ENCODE results near the gene HPGDS.
"Not testable (repeated sequence)": the region's sequence is repeated elsewhere in the genome, so short reads cannot be mapped to it uniquely, and the experiment has no call there.

HPGDS gene

GRCh38 chr4:94342694-94343093 lies at the start of gene HPGDS:
Gene HPGDS, minus strand, starts transcription at chr4:94342836. Its CDS starts 8,207 bp downstream, at chr4:94334629.
- no peak for DNase-seq

DNA sequence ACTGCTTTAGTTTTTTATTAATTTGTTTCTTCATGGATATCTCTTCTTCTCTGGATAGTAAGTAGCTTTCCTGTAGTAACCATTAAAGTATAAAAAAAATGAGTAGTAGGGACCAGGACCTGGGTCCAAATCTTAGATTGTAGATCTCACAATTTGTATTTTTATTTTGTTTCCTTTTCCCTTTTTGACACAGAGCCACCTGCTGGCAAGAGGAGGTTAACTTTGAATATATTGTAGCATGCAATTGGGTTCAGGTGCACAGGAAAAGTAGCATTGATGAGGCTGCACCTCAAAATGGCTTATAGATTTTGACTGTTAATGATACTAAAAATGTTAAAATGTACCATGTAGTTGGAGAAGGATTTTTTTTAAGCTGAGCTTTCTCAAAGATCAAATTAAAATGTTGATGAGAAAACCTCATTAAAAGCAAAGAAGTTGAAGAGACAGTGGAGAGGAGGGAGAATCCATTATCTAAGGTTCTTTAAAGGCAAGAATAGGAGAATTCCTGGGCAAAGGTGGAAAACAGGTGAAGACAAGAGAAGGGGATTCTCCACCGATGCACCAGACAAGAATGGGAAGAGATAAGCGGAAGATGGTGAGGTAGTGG lies 48.3 kb upstream of the HPGDS start:
- DNase-seq, result no peak

DNA sequence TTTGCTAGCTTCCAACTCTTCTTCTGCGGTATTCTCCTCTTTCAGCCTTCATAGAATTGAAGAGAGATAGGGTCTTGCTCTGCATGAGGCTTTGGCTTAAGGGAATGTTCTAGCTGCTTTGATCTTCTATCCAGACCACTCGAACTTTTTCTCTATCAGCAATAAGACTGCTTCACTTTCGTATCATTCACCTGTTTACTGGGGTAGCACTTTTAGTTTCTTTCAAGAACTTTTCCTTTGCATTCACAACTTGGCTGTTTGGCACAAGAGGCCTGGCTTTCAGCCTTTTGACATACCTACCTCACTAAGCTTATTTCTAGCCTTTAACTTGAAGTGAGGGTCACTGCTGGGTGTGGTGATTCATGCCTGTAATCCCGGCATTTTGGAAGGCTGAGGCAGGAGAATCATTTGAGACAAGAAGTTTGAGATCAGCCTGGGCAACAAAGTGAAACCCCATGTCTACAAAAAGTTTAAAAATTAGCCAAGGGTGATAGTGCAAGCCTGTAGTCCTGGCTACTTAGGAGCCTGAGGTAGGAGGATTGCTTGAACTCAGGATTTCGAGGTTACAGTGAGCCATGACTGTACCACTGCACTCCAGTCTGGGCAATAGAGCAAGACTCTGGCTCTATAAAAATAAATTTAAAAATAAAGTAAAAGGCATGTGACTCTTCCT lies 47.1 kb upstream of the HPGDS start:
- no peak for DNase-seq

DNA sequence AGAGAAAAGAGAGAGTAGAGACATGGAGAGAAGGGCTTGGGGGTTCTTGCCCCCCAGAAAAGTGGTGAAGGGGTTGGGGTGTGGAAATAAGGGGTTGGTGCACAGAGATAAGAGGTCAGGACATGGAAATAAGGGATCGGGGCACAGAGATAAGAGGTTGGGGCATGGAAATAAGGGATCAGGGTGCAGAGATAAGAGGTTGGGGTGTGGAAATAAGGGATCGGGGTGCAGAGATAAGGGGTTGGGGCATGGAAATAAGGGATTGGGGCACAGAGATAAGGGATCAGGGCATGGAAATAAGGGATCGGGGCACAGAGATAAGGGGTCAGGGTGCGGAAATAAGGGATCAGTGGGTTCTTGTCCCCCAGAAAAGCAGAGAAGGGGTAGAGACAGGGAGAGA lies 45.3 kb upstream of the HPGDS start:
- DNase-seq, result not testable (repeated sequence)

DNA sequence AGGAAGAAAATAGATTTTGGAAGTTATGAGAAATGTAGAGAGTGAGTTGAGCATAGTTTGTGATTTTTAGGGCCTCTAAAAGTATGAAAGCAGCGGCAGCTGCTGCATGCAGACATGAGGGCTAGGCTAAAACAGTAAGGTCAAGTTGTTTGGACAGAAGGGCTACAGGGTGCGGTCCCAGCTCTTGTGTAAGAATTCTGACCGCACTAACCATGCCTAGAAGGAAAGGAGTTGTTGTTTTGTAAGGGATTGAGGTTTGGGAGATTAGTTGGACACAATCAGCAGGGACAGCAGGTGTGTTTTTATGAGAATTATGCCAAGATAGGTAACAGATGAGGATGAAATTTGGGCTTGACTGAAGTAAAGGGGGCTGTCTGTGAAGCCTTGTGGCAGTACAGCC lies 42.8 kb upstream of the HPGDS start:
- not testable (repeated sequence) for DNase-seq

DNA sequence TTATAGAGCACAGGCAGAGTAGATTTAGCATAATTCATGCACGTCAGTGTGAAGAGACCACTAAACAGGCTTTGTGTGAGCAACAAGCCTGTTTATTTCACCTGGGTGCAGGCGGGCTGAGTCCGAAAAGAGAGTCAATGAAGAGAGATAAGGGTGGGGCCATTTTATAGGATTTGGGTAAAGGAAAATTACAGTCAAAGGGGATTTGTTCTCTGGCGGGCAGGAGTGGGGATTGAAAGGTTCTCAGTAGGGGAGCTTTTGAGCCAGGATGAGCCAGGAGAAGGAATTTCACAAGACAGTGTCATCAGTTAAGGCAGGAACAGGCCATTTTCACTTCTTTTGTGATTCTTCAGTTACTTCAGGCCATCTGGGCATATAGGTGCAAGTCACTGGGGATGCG lies 40.3 kb upstream of the HPGDS start:
- DNase-seq, result not testable (repeated sequence)

GRCh38 chr4:94378047-94378446 lies 35.4 kb upstream of the HPGDS start:
- DNase-seq, result no peak

DNA sequence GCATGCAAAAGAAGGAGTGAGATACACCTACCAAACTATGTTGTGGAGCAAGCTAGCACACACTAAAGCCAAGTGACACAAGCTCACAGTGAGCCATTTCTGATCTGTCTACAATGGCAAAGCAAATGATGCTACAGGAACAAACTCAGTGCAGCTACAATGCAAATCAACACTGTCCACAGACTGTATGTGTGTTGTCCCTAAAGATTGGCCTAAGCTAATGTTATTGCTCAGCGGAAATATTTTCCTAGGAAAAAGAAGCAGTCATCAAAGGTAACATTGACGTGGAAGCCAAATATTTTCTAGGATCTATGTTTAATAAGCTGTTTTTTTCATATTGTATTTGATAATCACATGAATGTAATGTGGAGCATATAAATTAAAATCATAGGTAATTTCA lies 34.7 kb upstream of the HPGDS start:
- DNase-seq, result no peak

- no peak for DNase-seq
Measured at GRCh38 chr4:94375364-94375763, 32.7 kb upstream of the HPGDS start.

DNA sequence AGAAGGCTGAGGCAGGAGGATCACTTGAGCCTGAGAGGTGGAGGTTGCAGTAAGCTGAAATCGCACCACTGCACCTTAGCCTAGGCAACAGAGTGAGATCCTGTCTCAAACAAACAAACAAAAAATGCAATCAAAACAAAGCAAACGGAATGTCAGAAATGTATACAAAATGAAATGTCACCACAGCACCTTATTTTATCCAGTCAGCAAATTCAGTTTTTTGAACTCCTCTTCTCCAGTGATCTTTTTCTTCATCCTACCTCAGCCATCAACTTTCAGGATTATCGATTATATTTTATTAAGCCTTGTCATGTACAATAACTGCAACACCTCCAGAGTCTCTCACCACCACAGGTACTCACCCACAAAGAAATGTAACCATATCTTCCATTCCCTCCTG lies 31.1 kb upstream of the HPGDS start:
- DNase-seq, result no peak

DNA sequence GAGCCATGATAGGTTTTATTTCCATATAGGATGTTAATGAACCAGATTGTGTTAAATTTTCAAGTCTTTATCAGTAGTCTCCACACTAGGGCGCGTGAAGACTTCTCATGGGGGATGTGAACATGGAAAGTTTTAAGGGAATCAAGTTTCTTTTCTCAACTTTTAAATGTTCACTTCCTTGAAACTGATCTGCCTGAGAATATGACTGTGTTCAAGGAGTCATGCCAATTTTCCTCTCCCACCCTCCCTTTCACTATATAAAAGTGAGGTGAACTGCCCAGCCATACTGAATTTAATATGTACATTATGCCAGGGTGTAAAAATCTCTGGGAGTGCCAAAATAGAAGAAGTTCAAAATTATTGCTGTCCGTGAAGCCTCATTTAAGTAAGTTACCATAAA lies 30.4 kb upstream of the HPGDS start:
- no peak for DNase-seq

GRCh38 chr4:94372228-94372978 lies 29.8 kb upstream of the HPGDS start:
- DNase-seq, result no peak

- no peak for DNase-seq
Measured at GRCh38 chr4:94371290-94371689, 28.7 kb upstream of the HPGDS start.

DNA sequence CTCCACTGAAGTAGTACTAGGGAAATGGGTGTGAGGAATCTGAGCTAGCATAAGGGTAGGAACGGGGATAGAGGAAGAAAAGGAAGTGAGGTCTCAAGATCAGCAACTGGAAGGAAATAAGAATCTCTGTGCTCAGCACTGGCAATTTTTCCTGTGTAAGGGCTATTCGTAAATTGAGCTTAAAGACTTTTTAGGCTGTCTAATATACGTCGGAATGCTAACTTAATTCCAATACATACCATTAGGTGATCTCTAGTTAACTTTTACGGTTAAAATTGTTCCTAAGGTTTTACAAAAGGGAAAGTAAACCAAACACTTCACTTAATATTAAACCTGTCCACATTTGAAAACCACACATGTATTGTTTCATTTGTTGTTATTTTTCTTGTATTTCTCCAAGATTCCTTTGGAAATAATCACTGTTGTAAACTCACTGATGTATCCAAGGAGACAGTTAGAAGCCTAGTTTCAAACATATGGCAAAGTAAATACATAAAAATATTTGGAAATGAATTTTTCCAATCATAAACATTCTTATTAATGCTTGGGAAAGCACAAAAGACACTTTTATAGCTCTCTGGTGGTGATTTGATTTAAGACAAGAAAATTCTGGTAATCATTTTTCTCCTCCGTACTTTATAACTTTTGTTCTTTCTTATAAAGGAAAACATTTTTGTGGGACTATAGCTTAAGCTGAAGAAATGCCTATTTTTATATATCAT lies 28.1 kb upstream of the HPGDS start:
- DNase-seq, result no peak

- DNase-seq, result no peak
Measured at GRCh38 chr4:94369046-94369445, 26.4 kb upstream of the HPGDS start.

DNA sequence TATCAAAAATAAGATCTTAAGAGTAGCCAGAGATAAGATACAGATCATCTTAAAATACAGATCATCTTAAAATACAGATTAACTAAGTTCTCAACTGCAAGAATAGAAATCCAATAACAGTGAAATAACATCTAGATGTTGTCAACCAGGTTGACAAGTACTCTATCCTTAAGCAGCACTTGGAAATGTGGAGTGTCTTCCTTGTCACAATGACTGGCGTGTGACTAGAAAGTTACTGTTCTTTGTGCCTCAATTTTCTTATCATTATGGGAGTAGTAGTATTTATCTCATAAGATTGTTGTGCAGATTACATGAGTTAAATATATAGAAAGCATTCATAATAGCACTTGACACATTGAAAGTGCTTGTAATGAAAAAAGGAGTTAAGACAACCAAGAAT lies 25.8 kb upstream of the HPGDS start:
- DNase-seq, result no peak

GRCh38 chr4:94365304-94365703 lies 22.7 kb upstream of the HPGDS start:
- no peak for DNase-seq

DNA sequence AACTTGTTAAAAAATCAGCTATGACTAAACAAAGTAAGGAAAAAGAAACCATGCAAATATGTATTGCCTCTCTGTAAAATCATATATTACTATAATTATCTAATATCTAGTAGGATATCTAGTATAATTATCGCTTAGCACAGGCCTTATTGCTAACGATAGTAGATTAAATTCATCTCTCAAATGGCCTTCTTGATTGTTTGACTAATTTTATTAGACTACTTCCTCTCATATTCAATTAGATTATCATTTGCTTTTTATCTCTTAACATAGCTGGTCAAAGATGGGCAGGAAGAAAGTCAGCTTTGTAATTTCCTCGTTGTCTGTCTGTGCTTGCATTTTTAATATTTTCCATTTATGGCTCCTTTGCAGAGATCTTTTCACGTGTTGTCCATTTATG lies 21.9 kb upstream of the HPGDS start:
- no peak for DNase-seq

DNA sequence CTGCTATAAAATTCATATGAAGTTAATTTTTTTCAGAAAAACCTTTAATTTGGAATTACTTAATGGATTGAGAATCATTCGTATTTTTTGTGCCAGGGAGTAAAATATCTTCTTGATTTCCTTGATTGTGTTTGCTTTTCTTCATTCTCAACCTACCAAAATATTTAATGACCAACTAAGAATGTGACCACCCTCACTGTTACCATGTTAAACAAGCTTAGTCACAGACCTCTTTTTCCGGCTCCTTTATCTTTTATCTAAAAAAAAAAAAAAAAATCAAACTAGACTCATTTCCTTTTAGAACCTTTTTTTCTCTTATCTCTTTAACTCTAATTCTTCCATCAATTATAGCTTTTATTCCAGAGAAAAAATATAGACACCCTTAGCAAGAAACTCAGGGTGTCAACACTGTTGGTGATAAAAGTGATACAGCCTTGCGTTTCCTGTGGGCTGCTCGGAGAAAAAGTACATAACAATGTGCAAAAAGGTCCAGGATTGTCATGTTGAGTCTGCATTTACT lies 20.6 kb upstream of the HPGDS start:
- DNase-seq, result no peak

DNA sequence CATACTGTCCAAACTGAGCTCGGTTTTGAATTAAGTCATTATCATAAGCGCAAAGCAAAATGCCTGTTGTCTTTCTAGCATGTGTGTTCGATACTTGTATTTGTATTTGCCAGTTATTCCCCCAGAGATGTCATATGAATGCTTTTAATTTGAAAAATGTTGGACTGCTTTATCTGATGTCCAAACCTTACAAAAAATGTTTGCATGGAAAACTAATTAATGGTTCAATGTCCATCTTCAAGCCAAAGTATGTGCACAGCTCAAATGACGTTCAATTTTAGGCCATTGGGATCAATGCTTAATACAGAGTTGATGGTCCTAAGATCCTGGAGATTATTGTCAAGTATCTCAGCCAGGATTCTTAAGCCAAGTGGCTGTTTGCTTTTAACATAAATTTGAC lies 17.2 kb upstream of the HPGDS start:
- no peak for DNase-seq

GRCh38 chr4:94359221-94359620 lies 16.6 kb upstream of the HPGDS start:
- no peak for DNase-seq

- DNase-seq, result no peak
Measured at GRCh38 chr4:94358101-94358500, 15.5 kb upstream of the HPGDS start.

DNA sequence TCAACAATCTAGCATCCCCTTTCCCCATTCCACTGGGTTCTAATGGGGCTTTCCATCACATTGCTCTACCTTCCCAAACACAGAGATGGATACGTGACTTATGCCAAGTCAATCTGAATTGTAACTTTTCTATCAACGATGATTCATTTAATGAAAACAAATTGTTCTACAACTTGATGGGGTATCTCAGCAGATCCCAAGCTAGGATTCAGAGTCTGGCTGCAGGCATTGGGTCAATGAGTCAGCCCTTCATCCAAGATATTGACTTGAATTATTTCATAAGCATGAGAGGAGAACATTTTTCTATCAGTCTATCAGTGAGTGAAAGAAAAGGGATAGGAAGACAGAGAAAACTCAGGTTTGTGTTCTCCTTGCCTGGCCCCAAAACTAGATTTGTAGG lies 15.0 kb upstream of the HPGDS start:
- DNase-seq, result no peak
